ENCODE results near the gene WFIKKN1.

- TF ChIP-seq POLR2A (IDR thresholded peaks at IDR 0.05; ENCODE audit: low read length) (no peak), GATA1 (IDR thresholded peaks at IDR 0.05; ENCODE audit: low read depth, low read length) (no peak)
Observed at GRCh38 chr16:631808-632358, 1.1 kb downstream of the WFIKKN1 start.
